ENCODE data around the gene KIAA0825.

GRCh38 chr5:94433397-94434163 is 184.8 kb downstream of the KIAA0825 start:
- no peak for TF ChIP-seq FOXA1 (IDR thresholded peaks at IDR 0.05)
- no peak for TF ChIP-seq LEF1 (IDR thresholded peaks at IDR 0.05; ENCODE audit: borderline replicate concordance)
- TF ChIP-seq SP1 (IDR thresholded peaks at IDR 0.05), result no peak
- TF ChIP-seq ELF4 (IDR thresholded peaks at IDR 0.05), result no peak
- TF ChIP-seq BHLHE40 (IDR thresholded peaks at IDR 0.05; ENCODE audit: borderline replicate concordance), result no peak
- TF ChIP-seq ARNT (IDR thresholded peaks at IDR 0.05), result no peak
- no peak for TF ChIP-seq FOXM1 (IDR thresholded peaks at IDR 0.05; ENCODE audit: borderline replicate concordance)
- no peak for TF ChIP-seq TARDBP (IDR thresholded peaks at IDR 0.05)
